ENCODE data around the gene AGMAT. TPM values are rescaled to one million over a fixed set of nuclear protein-coding genes. Genes with fewer than 3 reads are reported as not detected.

AGMAT gene, protein sequence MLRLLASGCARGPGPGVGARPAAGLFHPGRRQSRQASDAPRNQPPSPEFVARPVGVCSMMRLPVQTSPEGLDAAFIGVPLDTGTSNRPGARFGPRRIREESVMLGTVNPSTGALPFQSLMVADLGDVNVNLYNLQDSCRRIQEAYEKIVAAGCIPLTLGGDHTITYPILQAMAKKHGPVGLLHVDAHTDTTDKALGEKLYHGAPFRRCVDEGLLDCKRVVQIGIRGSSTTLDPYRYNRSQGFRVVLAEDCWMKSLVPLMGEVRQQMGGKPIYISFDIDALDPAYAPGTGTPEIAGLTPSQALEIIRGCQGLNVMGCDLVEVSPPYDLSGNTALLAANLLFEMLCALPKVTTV
- total RNA-seq (2014; rRNA removed; shearing (Covaris generic)) = 4.3 and 7.6 TPM in 2 replicates

DNA sequence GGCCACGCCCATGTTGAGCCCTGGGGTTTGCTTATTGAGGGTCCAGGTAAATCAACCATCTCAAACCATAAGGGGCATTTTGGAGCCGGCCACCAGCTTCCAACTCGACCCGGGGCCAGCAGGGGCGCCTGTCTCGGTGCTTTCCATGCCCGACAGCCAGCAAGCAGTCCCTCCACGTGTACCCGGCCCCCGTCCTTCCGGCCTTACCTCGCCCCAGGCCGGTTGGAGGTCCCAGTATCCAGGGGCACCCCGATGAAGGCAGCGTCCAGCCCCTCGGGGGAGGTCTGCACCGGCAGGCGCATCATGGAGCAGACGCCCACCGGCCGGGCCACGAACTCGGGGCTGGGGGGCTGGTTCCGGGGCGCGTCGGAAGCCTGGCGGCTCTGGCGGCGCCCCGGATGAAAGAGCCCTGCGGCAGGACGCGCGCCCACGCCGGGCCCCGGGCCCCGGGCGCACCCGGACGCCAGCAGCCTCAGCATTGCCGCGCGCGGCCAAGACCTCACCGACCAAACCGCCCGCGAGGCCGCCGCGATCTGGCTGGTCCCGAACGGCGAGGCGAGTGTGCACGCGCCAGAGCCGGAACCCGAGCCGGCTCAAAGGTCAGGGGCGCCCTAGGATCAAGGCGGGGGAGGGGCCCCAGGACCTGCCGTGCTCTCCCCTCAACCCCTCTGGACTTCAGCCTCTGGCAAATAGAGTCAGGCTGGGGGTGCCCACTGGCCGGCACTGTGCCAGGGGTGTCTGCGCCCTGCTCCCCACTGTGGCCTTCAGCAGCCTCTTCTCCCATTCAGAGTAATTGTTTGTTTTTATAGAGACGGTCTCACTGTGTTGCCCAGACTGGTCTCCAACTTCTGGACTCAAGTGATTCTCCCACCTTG lies at the start of gene AGMAT:
Gene AGMAT (minus strand): TSS at position 563 of the 875 bp plus-strand sequence. CDS start 84 bp downstream, at position 479.
- peak; percentile 75 for DNase-seq (ENCODE audit: low read depth)

GRCh38 chr1:15633756-15634420 lies 49.0 kb upstream of the AGMAT start:
- no peak for DNase-seq (ENCODE audit: low read depth)

- DNase-seq (ENCODE audit: low read depth) = no peak
Observed at GRCh38 chr1:15628003-15628402, 43.2 kb upstream of the AGMAT start.

- DNase-seq (ENCODE audit: low read depth) = no peak
Observed at GRCh38 chr1:15627343-15627988, 42.6 kb upstream of the AGMAT start.

DNA sequence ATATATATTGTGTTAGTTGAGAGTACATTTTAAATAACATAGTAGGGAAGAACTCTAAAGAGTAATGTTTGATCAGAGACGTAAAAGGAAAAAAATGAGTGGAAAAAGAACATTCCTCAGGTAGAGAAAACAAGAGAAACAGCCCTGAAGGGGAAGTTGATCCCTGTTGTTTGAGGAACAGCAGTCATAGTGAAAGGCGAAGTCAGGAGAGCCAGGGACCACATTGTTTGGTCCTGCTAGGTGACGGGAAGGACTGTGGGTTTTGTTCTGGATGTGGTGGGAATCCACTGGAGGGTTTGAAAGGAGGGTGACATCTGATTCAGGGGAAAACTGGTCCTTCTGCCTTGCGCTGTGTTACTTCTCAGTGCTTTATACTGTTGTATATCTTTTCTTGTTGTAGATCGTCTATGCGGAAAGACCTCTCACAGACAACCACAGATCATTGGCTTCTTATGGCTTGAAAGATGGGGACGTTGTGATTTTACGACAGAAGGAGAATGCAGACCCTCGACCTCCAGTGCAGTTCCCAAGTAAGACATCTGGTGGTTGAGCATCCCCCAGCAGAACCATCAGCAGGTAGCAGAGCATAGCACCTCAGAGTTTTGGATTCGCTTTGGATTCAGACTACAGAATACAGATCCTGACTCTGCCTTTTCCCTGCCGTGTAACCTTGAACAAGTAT lies 41.6 kb upstream of the AGMAT start:
- DNase-seq (ENCODE audit: low read depth) = no peak

DNA sequence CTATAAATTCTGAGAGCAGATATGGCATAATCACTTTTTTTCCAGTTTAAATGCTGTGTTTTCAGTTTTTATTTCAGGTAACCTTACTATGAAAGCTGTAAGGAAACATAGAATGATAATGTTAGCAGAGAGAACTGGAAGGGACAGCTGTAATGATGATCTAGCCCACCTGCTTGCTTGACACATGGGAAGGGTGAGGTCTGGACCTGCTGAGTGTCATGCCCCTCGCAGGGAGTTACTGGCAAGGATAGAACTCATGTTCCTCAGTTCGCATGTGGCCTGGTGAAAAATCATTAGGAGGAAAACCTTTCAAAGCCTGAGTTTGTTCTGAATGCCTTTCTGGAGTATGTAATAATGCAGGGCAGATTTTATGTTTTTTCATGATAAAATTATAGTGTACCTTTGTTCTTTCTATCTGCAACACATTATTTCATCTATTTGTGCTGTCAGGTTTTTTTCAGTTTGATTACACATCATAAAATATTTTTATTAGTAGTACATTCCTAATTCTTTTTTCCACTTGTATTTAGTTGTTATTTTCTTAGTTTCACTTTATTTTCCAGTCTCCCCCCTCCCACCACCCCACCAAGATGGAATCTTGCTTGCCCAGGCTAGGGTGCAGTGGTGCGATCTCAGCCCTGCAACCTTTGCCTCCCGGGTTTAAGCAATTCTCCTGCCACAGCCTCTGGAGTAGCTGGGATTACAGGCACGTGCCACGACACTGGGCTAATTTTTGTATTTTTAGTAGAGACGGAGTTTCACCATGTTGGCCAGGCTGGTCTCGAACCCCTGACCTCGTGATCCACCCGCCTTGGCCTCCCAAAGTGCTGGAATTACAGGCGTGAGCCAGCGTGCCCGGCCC lies 40.4 kb upstream of the AGMAT start:
- DNase-seq (ENCODE audit: low read depth) = no peak

GRCh38 chr1:15624133-15624714 lies 39.4 kb upstream of the AGMAT start:
- no peak for DNase-seq (ENCODE audit: low read depth)

- no peak for DNase-seq (ENCODE audit: low read depth)
Observed at GRCh38 chr1:15623435-15623834, 38.6 kb upstream of the AGMAT start.

- DNase-seq (ENCODE audit: low read depth) = no peak
Observed at GRCh38 chr1:15622712-15623373, 38.0 kb upstream of the AGMAT start.

DNA sequence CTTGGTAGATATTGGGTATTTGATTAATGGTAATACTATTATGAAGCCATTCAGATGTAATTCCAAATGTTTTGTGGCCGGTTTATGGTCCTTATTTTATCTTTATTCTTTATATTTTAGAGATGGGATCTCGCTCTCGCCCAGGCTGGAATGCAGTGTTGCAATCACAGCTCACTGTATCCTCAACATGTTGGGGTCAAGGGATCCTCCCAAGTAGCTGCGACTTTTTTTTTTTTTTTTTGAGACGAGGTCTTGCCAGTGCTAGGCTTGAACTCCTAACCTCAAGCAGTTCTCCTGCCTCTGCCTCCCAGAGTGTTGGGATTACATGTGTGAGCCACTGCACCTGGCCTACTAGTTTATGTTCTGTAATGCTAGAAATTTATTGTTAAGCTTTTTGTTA lies 37.1 kb upstream of the AGMAT start:
- DNase-seq (ENCODE audit: low read depth) = no peak

GRCh38 chr1:15620902-15621682 lies 36.2 kb upstream of the AGMAT start:
- no peak for DNase-seq (ENCODE audit: low read depth)

DNA sequence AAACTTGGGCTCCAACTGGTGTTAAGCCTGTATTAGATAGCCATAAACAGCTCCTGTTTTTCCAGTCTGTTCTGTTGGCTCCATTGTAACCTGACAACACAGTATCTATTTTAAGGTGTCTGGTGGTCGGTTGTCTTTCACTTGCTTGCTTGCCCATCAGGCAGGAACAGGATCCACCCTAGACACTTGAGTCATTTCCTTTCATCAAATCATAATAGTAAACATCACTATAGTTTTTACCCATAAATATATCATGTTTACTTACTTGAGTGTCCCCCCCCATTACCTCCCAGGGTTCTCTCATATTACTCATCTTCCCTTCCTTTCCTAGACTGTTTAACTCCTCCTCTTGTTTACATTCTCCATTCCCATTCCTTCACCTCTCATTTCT lies 35.3 kb upstream of the AGMAT start:
- peak; percentile 68 for DNase-seq (ENCODE audit: low read depth)

DNA sequence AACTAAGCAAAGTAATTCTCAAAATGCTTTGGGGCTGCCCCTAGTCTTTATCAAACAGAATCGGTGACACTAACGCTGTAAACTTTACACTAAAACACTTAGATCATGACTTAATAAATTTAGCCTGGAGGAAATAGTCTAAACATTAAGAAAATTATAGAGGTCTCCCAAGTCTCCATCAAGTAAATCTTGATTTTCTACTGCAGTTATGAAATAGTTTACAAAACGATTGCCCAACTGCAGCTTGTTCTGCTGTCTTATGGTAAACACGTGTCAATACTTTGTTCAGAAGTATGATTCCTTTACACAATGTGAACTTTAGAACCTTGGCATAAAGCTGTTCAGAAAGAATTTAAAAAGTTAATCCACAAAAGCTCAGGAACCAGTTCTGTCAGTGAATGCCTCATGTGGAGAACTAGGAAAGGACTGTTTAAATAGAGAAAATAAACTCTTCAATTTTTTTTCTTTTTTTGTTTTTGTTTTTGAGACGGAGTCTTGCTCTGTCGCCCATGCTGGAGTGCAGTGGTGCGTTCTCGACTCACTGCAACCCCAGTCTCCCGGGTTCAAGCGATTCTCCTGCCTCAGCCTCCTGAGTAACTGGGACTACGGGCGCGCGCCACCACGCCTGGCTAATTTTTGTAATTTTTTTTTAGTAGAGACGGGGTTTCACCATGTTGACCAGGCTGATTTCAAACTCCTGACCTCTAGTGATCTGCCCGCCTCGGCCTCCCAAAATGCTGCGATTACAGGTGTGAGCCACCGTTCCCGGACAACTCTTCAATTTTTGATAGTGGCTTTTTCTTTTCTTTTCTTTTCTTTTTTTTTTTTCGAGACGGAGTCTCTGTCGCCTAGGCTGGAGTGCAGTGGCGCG lies 34.0 kb upstream of the AGMAT start:
- no peak for DNase-seq (ENCODE audit: low read depth)

DNA sequence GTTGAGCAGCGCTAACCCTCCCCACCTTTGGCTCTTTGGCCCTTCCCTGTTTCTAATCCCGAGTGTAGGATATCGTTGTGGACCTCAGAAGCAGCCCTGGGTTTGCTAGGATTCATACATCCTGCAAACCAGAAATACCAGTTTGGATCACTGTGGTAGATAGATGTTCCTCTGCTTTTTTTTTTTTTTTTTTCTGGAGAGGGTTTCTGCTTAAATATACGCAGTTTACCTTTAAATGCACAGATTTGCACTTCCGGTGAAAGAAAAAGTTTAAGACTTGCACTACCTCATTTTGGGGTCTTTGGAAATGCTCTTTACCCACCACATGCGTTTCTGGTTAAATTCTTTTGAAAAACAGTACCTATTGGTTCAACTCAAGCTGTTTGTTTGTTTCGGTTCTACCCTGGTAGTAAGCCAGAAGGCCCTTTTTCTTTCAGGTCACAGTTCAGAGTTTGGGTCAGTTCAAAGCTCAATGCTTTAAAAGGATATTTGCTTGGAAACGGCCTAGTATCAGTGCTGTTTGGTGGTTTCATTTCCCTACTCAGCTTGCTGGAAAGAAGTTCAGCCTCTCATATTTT lies 33.3 kb upstream of the AGMAT start:
- no peak for DNase-seq (ENCODE audit: low read depth)

DNA sequence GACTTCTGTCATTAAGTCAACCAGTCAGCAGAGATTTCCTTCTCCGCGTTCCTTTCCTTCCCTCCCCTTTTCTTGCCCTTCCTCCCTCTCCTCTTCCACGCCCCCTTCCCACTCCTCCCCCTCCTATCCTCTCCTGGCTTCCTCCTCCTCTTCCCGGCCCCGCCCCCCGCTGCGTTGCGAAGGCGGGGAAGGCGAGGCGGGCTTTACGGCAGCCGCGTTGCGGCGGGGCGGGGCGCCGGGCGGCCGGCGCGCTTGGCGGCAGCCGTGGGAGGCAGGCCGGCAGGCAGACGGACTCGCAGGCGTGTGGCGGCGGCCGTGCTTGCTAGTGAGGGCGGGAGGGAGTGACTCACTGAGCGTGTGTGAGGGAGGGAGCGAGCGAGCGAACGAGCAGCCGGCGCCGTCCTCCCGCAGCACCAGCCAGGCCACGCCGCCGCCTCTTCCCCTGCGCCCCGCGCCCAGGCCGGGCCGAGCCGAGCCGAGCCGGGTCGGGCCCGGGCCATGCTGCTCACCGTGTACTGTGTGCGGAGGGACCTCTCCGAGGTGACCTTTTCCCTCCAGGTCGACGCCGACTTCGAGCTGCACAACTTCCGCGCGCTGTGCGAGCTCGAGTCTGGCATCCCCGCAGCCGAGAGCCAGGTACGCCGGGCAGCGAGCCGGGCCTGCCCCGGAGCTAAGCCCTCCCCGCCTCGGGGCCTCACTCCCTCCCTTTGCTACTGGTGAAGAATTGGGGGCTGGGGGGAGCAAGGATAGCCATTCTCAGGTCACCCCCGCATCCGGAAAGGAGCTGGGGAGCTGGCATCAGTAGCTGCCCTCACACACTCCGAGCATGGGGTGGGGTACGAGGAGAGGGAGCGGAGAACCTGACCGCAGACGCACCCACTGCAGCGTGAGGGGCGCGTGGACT lies 32.6 kb upstream of the AGMAT start, which contains the start of gene DDI2:
Gene DDI2 (plus strand): TSS at position 286 of the 904 bp plus-strand sequence. CDS start 213 bp downstream, at position 499.
- DNase-seq (ENCODE audit: low read depth) = peak; percentile 100

Data from Daoy (cell line).